Measurements from ENCODE around the gene GNS.
"Not testable (repeated sequence)": the region's sequence is repeated elsewhere in the genome, so short reads cannot be mapped to it uniquely, and the experiment has no call there.

The GNS gene

GRCh38 chr12:64694130-64695040, 64.8 kb downstream of the GNS start:
- no peak for TF ChIP-seq CTCF (IDR thresholded peaks at IDR 0.05; ENCODE audit: extremely low read depth, insufficient read depth, missing control alignments)
- in situ Hi-C loops (cut with MboI; ENCODE audit: low pct_unique_long_range_greater_than_20kb, low sequenced_read_pairs, unreplicated experiment) = no loop called here
- no peak for DNase-seq (ENCODE audit: low spot score)

- TF ChIP-seq CTCF (IDR thresholded peaks at IDR 0.05; ENCODE audit: extremely low read depth, insufficient read depth, missing control alignments) = no peak
- in situ Hi-C loops (cut with MboI; ENCODE audit: low pct_unique_long_range_greater_than_20kb, low sequenced_read_pairs, unreplicated experiment) = no loop called here
- DNase-seq (ENCODE audit: low spot score) = no peak
These were observed 67.2 kb downstream of the GNS start for GRCh38 chr12:64691795-64692583.

GRCh38 chr12:64691227-64691794, 67.9 kb downstream of the GNS start:
- no peak for TF ChIP-seq CTCF (IDR thresholded peaks at IDR 0.05; ENCODE audit: extremely low read depth, insufficient read depth, missing control alignments)
- no peak for DNase-seq (ENCODE audit: low spot score)
- in situ Hi-C loops (cut with MboI; ENCODE audit: low pct_unique_long_range_greater_than_20kb, low sequenced_read_pairs, unreplicated experiment) = no loop called here

GRCh38 chr12:64690236-64690635, 69.0 kb downstream of the GNS start:
- DNase-seq (ENCODE audit: low spot score); in situ Hi-C loops (cut with MboI; ENCODE audit: low pct_unique_long_range_greater_than_20kb, low sequenced_read_pairs, unreplicated experiment): not testable (repeated sequence)

- DNase-seq (ENCODE audit: low spot score) = no peak
- in situ Hi-C loops (cut with MboI; ENCODE audit: low pct_unique_long_range_greater_than_20kb, low sequenced_read_pairs, unreplicated experiment) = no loop called here
- TF ChIP-seq CTCF (IDR thresholded peaks at IDR 0.05; ENCODE audit: extremely low read depth, insufficient read depth, missing control alignments) = no peak
These were observed 70.5 kb downstream of the GNS start for GRCh38 chr12:64688715-64689114.

- in situ Hi-C loops (cut with MboI; ENCODE audit: low pct_unique_long_range_greater_than_20kb, low sequenced_read_pairs, unreplicated experiment) = no loop called here
- DNase-seq (ENCODE audit: low spot score) = no peak
- TF ChIP-seq CTCF (IDR thresholded peaks at IDR 0.05; ENCODE audit: extremely low read depth, insufficient read depth, missing control alignments) = no peak
These were observed 71.0 kb downstream of the GNS start for GRCh38 chr12:64688219-64688618.

Measured in GM13977 (cell line).